Bone marrow (tissue), 2 donors: Measurements from ENCODE around the gene CNKSR3.

Experiments used
- DNase-seq, 2 donors: peaks; one replicate each; lab custom pipeline; 2025; lab: John Stamatoyannopoulos, UW

Gene CNKSR3

GRCh38 chr6:154502553-154502952 lies 7.9 kb downstream of the CNKSR3 start:
- peak in 1 of 2 donors; percentile 26 for DNase-seq

- no peak for DNase-seq
These were observed 9.0 kb downstream of the CNKSR3 start for GRCh38 chr6:154501578-154501868.

- no peak for DNase-seq
These were observed 9.5 kb downstream of the CNKSR3 start for GRCh38 chr6:154500769-154501577.

GRCh38 chr6:154499855-154500589 lies 10.5 kb downstream of the CNKSR3 start:
- no peak for DNase-seq

- no peak for DNase-seq
These were observed 12.0 kb downstream of the CNKSR3 start for GRCh38 chr6:154498340-154498934.

GRCh38 chr6:154496793-154497517 lies 13.5 kb downstream of the CNKSR3 start:
- no peak for DNase-seq

GRCh38 chr6:154496186-154496585 lies 14.3 kb downstream of the CNKSR3 start:
- DNase-seq = no peak

- DNase-seq = no peak
These were observed 15.7 kb downstream of the CNKSR3 start for GRCh38 chr6:154494592-154495311.

- DNase-seq = no peak
These were observed 18.7 kb downstream of the CNKSR3 start for GRCh38 chr6:154491567-154492470.

- DNase-seq = no peak
These were observed 20.7 kb downstream of the CNKSR3 start for GRCh38 chr6:154489822-154490221.

- no peak for DNase-seq
These were observed 21.6 kb downstream of the CNKSR3 start for GRCh38 chr6:154488802-154489437.

- no peak for DNase-seq
These were observed 22.3 kb downstream of the CNKSR3 start for GRCh38 chr6:154488248-154488593.

- no peak for DNase-seq
These were observed 22.9 kb downstream of the CNKSR3 start for GRCh38 chr6:154487367-154488247.

GRCh38 chr6:154485815-154486214 lies 24.7 kb downstream of the CNKSR3 start:
- no peak for DNase-seq

- DNase-seq = no peak
These were observed 25.5 kb downstream of the CNKSR3 start for GRCh38 chr6:154484942-154485341.

GRCh38 chr6:154482858-154483257 lies 27.6 kb downstream of the CNKSR3 start:
- DNase-seq = no peak

- DNase-seq = no peak
These were observed 28.9 kb downstream of the CNKSR3 start for GRCh38 chr6:154481521-154482013.

GRCh38 chr6:154479771-154480639 lies 30.5 kb downstream of the CNKSR3 start:
- DNase-seq = no peak
